Left ventricle myocardium superior (tissue), 1 donor: Measurements from ENCODE around the gene RSPH6A. TPM values are rescaled to one million over a fixed set of nuclear protein-coding genes. Genes with fewer than 3 reads are reported as not detected.

Experiments used
- ATAC-seq: fragments of 200-7000 bp; cut with Tn5 transposase; one replicate; pipeline ENCODE4 v1.9.1; 2020; ENCODE audit warnings: mild to moderate bottlenecking, moderate library complexity
- DNase-seq: peaks from one replicate; pipeline ENCODE4 v3.0.0-alpha.2; 2020
- intact Hi-C: fragments of 100-400 bp; cut with micrococcal nuclease; formaldehyde crosslinking; loops from one replicate; pipeline ENCODE4 v1.11.0; 2022
- total RNA-seq: library from RNA; stranded (reverse); fragmentation: NEBNext Ultra II Directional; extraction: Animal tissue kit (Norgen Biotek cat#: 25700); gene quantifications from one replicate; pipeline ENCODE4 v1.2.1, GENCODE V29; 2021
- donor health status: DM: no; HTN: yes; CAD: no; lungs with severe emphysema.

RSPH6A gene
- total RNA-seq, 1 donor from 2014 or later, result not detected

DNA sequence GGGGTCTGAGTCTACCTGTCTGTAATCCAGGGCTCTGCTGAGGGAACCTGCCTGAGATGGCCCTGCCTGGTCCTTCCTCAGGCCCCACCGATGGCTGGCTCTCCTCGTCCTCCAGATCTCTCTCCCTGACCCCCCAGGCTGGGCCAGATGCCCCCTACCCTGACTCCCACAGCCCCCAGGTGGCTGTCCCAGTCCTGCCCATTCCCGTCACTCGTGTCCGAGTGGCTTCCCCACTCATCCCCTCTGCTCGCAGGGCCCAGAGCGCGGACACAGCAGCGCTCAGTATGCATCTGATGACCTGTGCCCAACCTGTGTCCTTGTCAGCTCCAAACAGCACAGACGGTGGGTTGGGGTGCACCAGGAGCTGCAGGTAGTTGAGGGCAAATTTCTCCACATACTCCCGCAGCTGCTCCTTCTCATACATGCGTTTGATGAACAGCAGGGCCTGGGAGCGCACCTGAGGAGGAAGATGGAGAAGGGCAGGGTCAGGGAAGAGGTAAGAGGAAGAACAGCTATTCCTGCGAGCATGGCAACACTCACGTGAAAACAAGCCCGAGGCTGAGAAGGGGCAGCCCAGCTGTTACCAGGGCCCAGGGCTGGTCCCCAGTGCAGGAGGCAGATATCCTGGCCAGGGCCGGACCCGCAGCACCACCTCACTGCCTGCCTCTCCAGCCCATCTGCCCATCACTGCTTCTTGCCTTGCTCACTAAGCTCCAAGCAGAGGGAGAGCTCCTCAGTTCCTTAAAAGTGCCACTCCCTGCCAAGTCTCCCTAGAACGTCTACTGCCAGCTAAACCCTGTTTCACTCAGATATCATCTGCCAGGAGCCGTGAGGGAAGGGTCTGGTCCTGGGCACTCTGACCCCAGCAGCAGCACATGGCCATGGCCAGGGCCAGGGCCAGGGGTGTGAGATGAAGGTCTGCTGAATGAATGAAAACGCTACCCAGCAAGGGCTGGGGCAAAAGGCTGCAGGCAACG, 11.1 kb upstream of the RSPH6A start:
- intact Hi-C loops, result no loop called here
- no peak for ATAC-seq
- DNase-seq, result no peak

DNA sequence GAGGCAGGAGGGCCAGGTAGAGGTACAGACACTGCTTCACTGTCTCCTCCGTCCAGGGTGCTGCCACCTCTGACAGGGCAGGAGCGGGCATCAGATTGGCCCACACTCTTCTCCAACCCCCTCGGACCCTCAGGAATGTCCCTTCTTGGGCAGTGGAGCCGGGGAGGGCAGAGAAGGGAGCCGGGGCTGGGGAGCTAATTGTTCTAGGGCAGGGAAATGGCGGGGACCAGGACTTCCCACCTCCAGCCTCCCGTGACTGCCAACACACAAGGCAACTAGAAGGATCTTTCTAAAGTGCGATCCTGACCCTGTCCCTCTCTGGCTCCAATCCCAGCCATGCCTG, 10.1 kb upstream of the RSPH6A start:
- ATAC-seq, result no peak
- intact Hi-C loops, result no loop called here
- DNase-seq, result no peak

DNA sequence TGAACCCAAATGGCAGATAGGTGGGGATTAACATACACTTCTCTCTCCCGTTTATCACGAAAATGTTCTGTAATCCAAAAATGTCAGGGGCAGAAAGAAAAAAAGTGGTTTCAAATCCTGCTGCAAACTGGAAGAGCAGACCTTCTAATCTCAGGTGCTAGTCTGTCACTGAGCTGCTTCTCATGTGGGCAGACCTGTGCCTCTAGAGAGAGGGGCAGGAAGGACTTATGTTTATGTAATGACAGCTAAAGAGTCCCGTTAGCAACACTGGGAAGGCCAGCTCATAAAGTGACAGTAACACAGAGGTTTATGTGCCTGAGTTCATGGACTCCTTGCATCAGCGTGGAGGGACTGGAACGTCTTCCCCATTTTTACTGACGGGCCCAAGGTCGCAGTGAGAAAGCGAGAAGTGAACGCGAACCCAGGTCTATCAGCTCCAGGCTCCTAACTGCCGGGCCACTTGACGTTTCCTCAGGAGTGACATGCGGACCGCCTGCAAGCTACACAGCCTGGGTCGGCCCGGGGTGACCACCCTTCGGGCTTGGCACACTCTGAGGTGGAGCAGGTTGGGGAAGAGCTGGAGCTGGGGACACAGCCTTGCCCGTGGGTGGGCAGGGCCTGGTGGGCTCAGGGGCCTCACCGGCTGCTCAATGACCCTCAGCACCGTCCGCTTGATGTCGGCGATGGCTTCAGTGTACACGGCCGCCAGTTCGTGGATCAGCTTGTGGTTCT, 9.6 kb upstream of the RSPH6A start:
- ATAC-seq (no peak), DNase-seq (no peak)
- intact Hi-C loops, result no loop called here

DNA sequence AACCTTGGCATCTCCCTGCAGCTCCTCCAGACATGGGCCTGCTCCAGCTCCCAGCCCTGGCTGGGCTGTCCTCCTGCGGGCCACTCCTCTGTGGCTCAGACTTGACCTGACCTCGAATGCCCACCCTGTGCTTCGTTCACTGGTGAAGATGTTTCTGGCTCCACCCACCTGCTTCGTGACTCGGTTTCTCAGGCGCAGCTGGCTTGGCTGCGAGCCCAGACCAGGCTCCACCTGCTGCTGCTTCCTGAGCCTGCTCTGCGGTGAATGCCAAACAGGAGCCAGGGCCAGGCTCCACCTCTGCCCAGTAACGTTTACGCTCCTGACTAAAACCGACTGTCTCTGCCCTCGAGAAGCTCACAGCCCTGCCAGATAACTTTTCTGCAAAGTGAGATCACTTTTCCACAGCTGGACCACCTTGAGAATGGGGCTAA, 8.9 kb upstream of the RSPH6A start:
- peak; percentile 12 for ATAC-seq
- DNase-seq, result no peak
- intact Hi-C loops, result no loop called here

DNA sequence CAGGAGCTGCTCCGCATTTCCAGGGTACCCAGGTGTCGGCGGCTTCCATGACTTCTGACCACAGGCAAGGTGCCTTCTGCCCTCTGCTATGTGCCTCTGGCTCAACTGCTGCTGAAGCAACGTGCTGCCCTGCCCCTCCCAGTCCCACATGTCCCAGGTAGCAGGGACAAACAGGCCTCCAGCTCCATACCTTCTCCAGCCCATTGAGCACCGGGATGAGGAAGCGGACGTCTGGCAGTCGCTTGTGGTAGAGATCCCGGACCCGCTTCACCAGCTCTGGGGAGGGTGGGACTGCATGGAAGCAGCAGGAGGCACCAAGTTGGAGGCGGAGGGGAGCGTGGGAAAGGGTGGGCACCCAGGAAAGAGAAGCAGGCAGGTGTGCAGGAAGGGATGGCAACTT, 8.1 kb upstream of the RSPH6A start:
- ATAC-seq (no peak), DNase-seq (no peak)
- intact Hi-C loops, result no loop called here

DNA sequence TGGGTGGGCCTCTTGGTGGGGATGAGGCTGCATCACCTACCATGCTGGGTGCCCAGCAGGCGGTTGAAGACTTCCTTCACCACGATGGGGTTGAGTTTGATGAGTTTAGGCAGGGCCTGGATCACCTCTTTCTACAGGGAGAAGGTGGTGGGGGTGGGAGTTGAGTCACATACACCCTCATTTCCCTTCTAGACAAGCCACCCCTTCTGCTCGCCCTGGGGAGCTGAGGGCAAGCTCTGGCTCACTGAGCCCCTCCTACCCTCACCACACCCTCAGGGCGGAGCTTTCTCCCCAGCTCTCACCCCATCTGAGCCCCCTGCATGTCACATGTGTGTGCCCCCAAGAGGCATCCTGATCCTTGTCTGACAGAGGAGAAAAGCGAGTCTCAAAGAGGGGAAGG, 7.6 kb upstream of the RSPH6A start:
- DNase-seq (no peak), ATAC-seq (no peak)
- intact Hi-C loops, result no loop called here

DNA sequence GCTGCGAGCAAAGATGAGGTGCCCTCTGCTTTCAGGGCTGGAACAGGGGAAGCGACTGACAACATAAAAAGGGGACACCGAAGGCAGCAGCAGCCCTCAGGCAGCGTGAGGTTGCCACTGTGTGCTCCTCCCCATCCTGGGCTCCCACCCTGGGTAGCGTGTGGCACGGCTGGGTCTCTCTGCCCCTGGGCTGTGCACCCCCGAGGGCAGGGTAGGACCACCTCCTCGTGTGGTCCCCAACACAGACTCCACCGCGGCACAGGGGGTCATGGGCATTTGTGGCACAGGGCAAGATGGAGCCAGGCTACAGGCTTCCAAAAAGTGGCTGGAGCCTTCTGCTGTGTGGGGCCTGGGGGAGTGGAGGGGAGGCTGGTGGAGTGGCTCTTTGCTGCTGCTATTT, 6.5 kb upstream of the RSPH6A start:
- no peak for ATAC-seq
- no peak for DNase-seq
- intact Hi-C loops, result no loop called here

DNA sequence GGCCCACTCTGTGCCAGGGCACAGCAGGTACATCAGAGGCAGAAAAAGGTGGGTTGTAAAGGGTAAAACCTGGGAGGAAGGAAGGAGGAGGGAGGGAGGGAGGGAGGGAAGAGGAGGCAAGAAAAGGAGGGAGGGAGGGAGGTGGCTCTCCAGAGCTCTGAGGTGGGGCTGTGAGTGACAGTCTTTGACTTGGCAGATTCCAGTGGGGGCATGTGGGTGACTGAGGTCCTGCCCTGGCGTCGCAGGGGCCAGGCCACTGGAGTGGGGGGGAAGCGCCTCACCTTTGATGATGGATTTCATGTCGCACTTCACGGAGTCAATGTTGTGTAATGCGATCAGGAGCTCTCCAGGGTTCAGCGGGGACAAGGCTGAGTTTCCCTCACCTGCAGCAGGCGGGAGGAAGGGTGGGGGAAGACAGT, 6.0 kb upstream of the RSPH6A start:
- DNase-seq, result no peak
- intact Hi-C loops, result no loop called here
- ATAC-seq, result no peak

DNA sequence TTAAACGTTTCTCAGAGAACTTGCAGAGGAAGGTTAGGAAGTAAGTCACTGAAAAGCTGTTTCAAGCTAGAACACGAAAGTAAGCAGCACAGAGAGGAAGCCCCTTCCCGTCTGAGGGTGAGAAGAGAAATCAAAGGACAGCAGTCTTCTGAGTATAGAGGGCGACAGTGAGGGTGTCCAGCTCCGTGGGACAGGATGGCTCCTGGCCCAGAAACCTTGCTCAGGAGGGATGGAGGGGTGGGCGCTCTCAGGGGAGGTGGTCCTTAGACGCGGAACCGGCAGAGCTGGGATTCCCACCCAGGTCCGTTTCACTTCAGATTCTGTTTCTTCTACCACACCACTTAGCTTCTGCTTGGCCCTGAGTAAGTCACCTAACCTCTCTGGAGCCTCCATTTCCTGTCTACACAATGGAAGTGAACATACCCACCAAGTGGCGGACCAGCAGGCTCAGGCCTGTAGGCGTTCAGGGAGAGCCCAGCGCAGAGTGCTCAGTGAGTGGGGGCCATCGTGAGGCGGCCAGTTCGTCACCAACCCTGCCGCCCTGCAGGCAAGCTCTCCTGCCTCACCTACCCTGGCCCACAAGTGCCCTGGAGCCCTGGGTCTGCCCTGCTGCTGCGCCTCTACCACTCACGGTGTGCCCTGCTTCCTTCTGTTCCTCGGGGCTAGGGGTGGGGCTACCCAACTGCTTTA, 5.5 kb upstream of the RSPH6A start:
- DNase-seq (no peak), ATAC-seq (no peak)
- intact Hi-C loops, result no loop called here

DNA sequence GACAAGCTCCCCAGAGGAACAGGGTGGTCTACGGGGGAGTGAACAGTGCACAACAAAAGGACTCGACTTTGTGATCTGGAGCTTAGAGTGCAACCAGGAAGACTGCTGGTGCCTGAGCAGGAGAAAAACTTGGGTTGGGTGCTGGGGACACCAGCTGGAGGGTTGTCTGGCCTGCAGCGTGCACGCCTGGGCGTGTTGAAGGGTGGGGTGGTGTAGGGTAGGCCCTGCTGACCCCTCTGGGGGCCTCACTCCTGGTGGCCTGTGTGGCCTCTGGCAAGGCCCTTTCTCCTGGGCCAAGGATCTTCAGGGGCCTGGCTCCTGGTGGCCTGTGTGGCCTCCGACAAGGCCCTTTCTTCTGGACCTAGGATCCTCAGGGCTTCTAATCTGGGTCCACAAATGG, 4.7 kb upstream of the RSPH6A start:
- DNase-seq (no peak), ATAC-seq (no peak)
- intact Hi-C loops, result no loop called here

DNA sequence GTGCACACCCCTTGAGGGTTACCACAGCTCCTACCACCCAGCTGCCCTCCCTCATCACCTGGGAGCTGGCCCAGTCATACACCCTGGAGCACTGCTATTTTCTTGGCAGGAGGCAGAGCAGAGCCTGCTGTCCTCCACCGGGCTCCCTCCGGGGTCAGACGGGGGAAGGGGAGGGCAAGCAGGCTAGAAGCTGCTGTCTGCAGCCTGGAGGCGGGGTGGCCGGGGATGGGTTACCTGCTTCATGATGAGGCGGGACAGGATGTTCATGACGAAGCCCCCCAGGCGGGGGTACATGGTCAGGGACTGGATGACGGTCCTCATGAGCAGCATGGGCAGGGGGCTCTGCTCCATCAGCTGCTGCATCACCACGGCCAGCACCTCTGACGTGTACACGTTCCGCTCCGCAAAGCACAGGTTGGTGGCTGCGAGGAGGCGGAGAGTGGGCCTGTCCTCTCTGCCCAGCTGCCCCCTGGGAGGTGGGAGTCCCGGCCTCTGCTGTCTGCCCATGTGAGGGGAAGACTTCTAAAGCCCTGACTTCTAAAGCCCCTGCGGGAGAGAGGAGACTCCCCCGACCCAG, 2.7 kb upstream of the RSPH6A start:
- DNase-seq (no peak), ATAC-seq (peak; percentile 12)
- intact Hi-C loops, result no loop called here

DNA sequence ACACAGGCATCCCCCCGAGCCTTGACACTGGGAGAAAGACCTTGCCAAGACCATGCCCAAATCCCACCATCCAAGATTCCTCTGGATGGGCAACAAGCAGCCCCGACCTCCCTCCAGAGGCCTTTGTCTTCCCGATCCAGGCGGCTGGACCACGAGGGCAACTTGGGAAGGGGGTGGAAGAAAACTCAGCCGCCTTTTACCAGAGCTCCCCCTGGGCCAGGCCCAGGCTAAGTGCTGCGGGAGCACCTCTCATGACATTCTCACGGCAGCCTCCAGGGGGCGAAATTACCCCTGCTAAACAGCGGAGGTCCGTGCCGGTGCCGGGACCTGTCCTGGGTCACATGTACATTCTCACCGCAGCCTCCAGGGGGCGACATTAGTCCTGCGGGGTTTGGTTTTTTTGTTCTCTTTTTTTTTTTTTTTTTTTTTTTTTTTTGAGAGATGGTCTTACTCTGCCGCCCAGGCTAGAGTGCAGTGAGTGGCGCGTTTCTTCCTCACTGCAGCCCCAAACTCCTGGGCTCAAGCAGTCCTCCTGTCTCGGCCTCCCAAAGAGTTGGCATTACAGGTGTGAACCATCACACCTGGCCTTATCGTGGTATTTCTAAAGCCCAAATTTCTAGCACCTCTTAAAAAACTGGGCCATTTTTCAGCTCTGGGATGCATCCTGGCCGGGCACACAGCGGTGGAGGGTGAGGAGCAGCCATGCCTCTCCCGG, 2.1 kb upstream of the RSPH6A start:
- intact Hi-C loops, result no loop called here
- DNase-seq, result peak; percentile 94
- peak; percentile 86 for ATAC-seq

DNA sequence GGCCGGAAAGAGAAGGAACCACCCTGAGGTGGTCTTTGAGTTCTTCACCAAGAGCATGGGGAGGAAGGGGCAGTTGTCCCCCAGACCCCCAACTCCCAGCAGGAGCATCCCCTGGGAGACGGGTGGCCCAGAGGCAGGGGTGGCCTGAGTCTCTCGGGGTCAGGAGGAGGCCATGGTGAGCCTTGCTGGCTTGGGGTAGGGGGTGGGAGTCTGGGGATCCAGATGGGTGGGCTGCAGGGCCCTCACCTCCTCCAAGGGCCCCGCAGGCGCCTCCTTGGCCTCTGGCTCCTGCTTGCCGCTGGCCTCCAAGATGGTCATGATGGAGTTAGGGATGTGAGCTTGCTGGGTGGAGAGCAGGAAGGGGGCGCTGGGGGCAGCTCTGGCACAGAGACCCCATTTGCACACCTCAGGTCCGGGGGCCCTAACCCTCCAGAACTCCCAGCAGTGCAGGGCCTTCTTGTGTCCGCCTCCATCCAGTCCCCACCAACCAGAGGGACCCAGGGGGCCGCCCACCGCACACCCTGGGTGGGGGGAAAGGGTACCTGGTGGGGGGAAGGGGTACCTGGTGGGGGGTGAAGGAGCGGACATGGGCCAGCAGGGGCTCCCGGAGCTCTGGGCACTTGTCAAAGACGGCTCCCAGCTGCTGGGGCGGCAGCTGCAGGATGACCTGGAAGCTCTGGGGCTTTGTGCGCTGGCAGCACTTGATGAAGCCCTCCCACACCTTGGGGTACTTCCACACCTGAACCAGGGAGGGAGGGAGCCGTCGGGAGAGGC, 1.3 kb upstream of the RSPH6A start:
- DNase-seq (no peak), ATAC-seq (peak; percentile 6)
- intact Hi-C loops, result no loop called here

DNA sequence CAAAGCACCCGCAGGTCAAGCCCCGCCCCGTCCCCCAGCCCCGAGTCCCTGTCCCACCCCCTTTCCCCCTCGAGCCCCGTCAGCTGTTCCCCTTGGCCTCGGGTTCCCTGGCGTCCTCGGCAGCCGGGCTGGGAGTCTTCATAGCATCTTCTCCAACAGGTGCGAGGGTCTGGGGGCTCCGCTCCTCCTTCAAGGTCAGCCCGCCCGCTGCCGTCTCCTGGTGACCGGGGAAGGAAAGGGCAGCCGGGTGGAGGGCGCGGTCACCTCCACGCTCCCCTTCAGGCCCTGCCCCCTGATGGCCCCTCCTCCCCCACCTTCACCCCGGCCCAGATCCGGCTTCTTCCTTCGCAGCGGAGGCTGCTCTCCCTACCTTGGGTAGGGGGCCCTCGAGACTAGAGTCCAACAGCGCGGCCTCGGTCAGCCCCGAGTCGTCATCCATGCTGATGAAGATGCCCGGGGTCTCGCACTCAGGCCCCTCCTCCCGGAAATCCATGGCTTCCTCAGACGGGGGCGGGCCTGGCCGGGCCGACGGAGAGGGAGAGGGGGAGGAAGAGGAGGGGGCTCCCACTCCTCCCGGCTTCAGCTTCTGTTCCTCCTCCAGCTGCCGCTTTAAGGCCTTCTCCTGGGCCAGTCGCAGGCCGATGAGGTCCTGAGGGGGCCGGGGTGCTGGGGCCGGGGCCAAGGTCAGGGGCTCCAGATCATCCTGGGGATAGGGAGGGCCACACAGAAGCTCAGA, 541 bp upstream of the RSPH6A start:
- intact Hi-C loops, result no loop called here
- ATAC-seq (peak; percentile 37), DNase-seq (peak; percentile 44)

DNA sequence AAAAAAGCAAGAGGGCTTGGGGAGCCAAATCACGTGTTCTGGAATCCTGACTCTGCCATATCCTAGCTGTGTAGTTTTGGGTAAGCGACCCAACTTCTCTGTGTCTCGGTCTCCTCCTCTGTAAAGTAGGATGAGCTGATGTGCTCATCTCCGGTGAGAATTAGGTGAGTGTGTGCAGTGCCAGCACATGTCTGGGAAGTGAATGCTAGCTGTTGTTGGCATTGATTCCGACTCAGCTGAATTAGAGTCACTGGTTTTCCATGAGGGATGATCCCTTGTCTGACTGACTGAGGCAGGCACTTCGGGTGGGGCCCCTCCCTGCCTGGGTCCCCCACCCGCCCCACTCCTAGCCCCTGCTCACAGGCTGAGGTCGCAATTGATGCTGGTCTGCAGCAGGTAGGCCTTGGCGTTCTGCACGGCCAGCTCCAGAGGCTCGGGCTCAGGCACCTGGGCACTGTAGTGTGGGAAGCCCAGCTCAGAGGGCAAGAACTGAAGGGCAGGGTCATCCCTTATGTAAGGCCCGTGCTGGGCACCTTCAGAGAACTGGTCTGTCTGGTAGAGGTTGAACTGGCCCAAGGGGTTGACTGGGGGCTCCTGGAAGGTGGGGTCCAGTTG, 835 bp downstream of the RSPH6A start:
- ATAC-seq (no peak), DNase-seq (no peak)
- intact Hi-C loops, result no loop called here

DNA sequence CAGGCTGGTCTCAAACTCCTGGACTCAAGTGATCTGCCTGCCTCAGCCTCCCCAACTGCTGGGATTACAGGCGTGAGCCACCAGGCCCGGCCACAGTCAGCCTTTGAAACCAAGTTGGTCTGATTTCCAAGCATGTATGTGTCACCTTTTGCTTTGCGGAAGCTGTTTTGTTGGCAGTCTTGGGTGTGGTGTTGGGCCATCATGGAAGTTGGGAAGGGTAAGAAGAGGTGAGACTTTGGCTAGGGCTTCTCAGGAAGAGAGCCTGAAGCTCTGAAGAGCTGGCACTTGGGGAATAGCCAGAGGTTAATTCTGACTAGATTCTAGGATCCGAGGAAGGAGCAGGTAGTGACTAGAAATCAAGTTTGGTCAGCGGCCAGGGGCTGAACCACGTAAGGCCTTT, 2.8 kb downstream of the RSPH6A start:
- ATAC-seq, result no peak
- intact Hi-C loops, result no loop called here
- no peak for DNase-seq

DNA sequence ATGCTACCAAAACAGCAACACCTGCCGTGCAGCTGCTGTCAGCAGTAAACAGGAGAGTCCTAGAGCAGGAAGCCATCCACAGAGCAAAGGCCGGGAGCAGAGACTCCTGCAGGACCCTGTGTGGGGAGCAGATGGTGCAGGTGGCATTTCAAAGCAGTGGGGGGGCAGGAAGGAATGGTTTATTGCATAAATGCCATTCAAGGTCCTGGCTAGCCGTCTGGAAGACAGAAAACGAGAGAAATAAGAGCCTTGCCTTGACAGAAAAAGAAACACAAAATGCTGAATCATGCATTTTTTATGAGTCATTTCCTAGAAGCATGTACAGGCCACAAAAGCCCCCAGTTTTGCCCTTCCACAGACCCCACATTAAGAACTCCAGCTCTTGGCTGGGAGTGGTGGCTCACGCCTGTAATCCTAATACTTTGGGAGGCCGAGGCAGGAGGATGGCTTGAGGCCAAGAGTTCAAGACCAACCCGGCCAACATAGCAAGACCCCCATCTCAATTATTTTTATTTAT, 5.4 kb downstream of the RSPH6A start:
- DNase-seq (no peak), ATAC-seq (no peak)
- intact Hi-C loops, result no loop called here
